ENCODE results near the gene DPEP2NB. TPM values are rescaled to one million over a fixed set of nuclear protein-coding genes. Genes with fewer than 3 reads are reported as not detected.
"Not testable (repeated sequence)": the region's sequence is repeated elsewhere in the genome, so short reads cannot be mapped to it uniquely, and the experiment has no call there.

Gene DPEP2NB
- polyA plus RNA-seq, 1 donor from 2014 or later = not detected

DNA sequence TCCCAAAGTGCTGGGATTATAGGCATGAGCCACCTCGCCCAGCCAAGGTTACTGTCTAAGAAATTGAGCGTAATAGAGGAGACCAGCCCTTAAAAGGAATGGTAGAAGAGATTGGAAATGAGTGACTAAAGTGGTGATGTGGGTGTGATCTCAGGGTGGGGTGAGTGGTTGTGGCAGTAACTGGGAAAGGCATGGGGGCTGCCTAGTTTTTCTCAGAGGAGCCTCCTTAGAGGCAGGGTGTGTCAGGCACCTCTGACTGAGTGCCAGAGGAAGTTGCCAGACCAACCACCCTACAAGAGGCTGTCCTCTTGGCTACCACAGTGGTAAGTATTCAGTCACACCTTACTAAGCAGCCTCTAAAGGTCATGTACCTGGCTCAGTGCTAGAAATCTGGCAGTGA is 16.2 kb upstream of the DPEP2NB start:
- Mint-ChIP-seq H3K4me3 (no peak overlapping the region), H3K9me3 (no peaks in the 10 kb centered on the region), H3K27me3 (no peaks in the 10 kb centered on the region), H3K27ac (no peak overlapping the region), H3K4me1 (peaks cover 7 to 11% (median 8%) of the 10 kb centered on the region in 3 donors), H3K36me3 (no peaks in the 10 kb centered on the region)

DNA sequence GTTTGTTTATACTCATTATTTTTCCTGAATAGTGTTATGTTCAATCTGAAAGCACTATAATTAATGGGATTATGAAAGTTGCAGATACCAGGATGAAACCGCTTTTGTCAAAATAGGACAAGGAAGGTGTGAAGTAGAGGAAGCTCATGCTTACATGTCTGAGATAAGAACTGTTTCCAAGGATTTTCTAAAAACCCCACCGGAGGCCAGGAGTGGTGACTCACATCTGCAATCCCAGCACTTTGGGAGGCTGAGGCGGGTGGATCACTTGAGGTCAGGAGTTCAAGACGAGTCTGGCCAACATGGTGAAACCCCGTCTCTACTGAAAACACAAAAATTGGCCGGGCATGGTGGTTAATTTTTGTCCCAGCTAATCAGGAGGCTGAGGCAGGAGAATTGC is 14.4 kb upstream of the DPEP2NB start:
- not testable (repeated sequence) for H3K36me3 Mint-ChIP-seq, H3K27ac Mint-ChIP-seq, H3K4me3 Mint-ChIP-seq, H3K27me3 Mint-ChIP-seq, H3K4me1 Mint-ChIP-seq, H3K9me3 Mint-ChIP-seq

DNA sequence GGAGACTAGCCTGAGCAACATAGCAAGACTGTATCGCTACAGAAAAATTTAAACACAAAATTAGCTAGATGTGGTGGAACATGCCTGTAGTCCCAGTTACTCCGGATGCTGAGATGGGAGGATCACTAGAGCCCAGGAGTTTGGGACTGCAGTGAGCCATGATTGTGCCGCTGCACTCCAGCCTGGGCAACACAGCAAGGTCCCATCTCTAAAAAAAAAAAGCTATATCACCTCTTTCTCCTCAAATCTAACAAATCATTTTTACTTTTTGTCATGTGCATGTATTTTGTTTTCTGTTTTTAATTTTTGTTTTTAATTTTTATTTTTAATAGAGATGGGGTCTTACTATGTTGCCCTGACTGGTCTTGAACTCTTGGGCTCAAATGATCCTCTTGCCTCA is 13.3 kb upstream of the DPEP2NB start:
- no peaks in the 10 kb centered on the region for H3K27me3 Mint-ChIP-seq
- H3K4me1 Mint-ChIP-seq = peaks cover 3 to 8% (median 7%) of the 10 kb centered on the region in 3 donors
- H3K4me3 Mint-ChIP-seq = no peak overlapping the region
- H3K36me3 Mint-ChIP-seq = no peaks in the 10 kb centered on the region
- no peaks in the 10 kb centered on the region for H3K9me3 Mint-ChIP-seq
- H3K27ac Mint-ChIP-seq = no peak overlapping the region

DNA sequence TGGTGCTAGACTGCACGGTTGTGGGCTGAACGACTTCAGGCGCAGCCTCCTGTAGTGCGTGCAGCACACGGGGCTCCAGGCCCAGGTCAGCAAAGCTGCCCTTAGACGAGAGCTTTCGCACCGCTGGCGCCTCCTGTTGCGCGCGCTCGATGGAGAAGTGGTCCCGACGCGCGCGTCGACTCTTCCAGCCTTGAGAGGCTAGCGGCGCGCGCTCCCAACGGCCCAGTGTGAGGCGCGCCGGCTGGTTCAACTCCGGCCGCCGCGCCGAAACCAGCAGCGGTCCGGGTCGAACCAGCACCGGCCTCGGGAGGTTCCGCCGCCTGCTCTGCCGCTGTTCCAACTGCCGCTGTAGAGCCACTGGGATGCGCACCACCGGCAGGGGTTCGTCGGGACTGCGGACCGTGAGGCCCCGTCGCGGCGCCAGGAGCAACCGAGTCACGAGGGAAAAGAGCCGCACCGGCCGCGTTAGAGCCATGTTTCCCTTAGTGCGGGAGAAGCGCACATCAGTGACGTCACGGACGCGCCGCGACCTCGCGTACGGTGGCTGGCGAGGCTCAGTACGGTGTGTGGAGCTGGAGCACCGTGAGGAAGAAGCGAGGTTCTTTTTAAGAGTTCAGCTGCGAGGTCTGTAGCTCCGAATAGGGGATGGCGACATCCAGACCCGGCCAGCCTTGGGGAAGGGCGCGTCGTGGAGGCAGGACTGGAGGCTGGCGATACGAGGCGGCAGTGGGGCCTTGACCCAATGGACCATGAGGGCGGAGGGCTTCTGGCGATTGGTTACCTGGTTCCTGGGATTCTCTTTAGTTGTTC is 7.2 kb upstream of the DPEP2NB start, which contains the start of the genes DDX28 and DUS2:
Gene DDX28, minus strand, starts transcription at position 505 of the 810 bp plus-strand sequence. Its CDS starts 30 bp downstream, at position 475.
Gene DUS2, plus strand, starts transcription at position 557 of the 810 bp plus-strand sequence. CDS start 14,740 bp downstream, outside the sequence.
- Mint-ChIP-seq H3K9me3 (no peaks in the 10 kb centered on the region), H3K27me3 (peaks cover 4% of the 10 kb centered on the region), H3K36me3 (peaks cover 5% of the 10 kb centered on the region), H3K4me1 (peaks cover 4 to 27% (median 6%) of the 10 kb centered on the region in 3 donors), H3K4me3 (peak within 1 kb of the TSS; percentile 83 to 100 (median 98)), H3K27ac (peak within 1 kb of the TSS; percentile 82 to 99 (median 87))

DNA sequence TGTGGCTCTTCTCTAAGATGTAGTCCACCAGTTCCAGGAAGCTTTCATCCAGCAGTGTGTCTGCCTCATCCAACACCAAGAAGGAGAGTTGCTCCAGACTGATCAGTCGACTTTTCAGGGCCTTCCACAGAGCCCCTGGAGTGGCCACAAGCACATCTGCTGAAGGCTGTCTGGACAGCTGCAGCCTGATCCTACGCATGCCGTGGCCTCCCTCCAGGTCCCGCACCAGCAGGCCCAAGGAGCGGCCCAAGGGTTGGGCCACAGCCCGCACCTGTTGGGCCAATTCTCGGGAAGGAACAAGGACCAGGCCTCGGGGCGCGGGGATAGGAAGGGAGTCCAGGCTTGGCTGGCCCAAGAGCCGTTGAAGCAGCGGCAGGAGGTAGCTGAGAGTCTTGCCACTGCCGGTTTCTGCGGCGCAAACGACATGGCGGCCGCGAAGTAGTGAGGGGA is 6.6 kb upstream of the DPEP2NB start:
- Mint-ChIP-seq H3K27ac (peak overlapping the region; percentile 47 to 99 (median 82)), H3K36me3 (peaks cover 5% of the 10 kb centered on the region), H3K27me3 (peaks cover 4% of the 10 kb centered on the region)

DNA sequence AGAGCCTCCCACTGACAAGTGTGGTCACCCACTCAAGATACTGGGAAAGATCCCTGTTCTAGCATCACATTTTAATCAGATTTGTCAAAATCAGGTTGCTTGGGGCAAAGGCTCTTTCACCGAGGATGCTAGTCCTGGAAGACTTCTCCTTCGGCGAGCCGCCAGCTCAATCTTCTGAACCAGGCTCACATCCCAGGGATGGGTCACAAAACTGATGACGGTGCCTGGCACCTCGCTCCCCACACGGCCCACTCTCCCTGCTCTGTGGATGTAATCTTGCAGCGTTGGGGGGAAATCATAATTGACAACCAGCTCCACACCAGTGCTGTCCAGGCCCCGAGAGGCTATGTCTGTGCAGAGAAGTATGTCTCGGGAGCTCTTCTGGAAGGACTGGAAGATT is 5.8 kb upstream of the DPEP2NB start:
- peaks cover 4 to 27% (median 5%) of the 10 kb centered on the region in 3 donors for H3K4me1 Mint-ChIP-seq
- peaks cover 4% of the 10 kb centered on the region for H3K27me3 Mint-ChIP-seq
- peak overlapping the region in 1 of 3 donors; percentile 82 for H3K27ac Mint-ChIP-seq
- no peaks in the 10 kb centered on the region for H3K9me3 Mint-ChIP-seq
- peaks cover 5% of the 10 kb centered on the region for H3K36me3 Mint-ChIP-seq
- peak overlapping the region; percentile 65 to 100 (median 90) for H3K4me3 Mint-ChIP-seq

More for the DNA sequence above, 6.6 kb upstream of the DPEP2NB start:
- H3K9me3 Mint-ChIP-seq = no peaks in the 10 kb centered on the region
- peaks cover 4 to 27% (median 5%) of the 10 kb centered on the region in 3 donors for H3K4me1 Mint-ChIP-seq
- H3K4me3 Mint-ChIP-seq = peak overlapping the region; percentile 83 to 100 (median 98)

DNA sequence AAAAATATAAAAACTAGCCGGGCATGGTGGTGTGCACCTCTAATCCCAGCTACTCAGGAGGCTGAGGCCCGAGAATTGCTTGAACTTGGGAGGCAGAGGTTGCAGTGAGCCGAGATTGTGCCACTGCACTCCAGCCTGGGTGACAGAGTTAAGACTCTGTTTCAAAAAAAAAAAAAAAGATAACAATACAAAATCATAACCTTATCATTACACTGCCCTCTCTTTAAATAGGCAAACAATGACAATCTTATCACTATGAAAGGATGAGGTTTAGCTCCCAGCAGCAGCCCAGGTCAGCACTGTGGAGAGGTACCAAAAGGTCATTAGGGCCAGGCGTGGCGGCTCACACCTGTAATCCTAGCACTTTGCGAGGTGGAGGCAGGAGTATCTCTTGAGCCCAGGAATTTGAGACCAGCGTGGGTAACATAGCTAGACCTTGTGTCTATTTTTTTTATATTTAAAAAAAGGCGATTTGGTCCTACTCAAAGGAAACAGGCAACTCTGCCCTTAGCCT is 3.5 kb upstream of the DPEP2NB start:
- no peaks in the 10 kb centered on the region for H3K9me3 Mint-ChIP-seq
- H3K27ac Mint-ChIP-seq = no peak overlapping the region
- H3K36me3 Mint-ChIP-seq = peaks cover 5% of the 10 kb centered on the region
- H3K4me1 Mint-ChIP-seq = peaks cover 4 to 24% (median 7%) of the 10 kb centered on the region in 3 donors
- H3K27me3 Mint-ChIP-seq = peaks cover 4% of the 10 kb centered on the region
- H3K4me3 Mint-ChIP-seq = peak overlapping the region in 1 of 4 donors; percentile 36

DNA sequence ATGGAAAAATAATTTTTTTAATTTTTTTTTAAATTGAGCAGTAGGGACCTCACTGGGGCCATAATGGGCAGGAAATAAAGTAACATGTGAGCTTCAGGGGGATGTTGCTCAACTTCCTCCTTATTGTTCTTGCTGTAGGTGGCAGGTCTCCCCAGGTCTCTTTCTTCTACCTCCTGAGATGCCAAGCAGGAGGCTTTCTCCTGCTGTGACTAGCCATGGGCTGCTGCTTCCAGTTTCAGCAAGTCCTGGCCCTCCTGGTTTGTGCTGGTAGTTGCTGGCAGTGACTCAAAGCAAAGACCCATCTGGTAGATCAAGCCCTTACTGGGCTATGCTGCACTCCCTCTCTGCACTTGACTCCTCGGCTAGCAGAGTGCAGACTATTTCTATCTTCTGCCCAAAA is 2.3 kb downstream of the DPEP2NB start:
- H3K4me1 Mint-ChIP-seq = peaks cover 4 to 5% (median 5%) of the 10 kb centered on the region in 3 donors
- no peaks in the 10 kb centered on the region for H3K27me3 Mint-ChIP-seq
- H3K9me3 Mint-ChIP-seq = no peaks in the 10 kb centered on the region
- H3K27ac Mint-ChIP-seq = peak overlapping the region in 1 of 3 donors; percentile 39
- H3K4me3 Mint-ChIP-seq = no peak overlapping the region
- H3K36me3 Mint-ChIP-seq = no peaks in the 10 kb centered on the region

DNA sequence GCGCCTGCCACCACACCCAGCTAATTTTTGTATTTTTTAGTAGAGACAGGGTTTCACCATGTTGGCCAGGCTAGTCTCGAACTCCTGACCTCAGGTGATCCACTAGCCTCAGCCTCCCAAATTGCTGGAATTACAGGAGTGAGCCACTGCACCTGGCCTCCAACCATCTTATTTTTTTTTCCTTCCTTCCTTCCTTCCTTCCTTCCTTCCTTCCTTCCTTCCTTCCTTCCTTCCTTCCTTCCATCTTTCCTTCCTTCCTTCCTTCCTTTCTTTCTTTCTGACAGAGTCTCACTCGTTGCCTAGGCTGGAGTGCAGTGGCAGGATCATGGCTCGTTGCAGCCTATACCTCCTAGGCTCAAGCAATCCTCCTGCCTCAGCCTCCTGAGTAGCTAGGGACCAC is 5.8 kb downstream of the DPEP2NB start:
- not testable (repeated sequence) for H3K27me3 Mint-ChIP-seq, H3K9me3 Mint-ChIP-seq, H3K36me3 Mint-ChIP-seq, H3K4me3 Mint-ChIP-seq
- peak overlapping the region in 1 of 3 donors; percentile 73 for H3K27ac Mint-ChIP-seq
- peaks cover 16 to 19% (median 17%) of the 10 kb centered on the region in 3 donors for H3K4me1 Mint-ChIP-seq

DNA sequence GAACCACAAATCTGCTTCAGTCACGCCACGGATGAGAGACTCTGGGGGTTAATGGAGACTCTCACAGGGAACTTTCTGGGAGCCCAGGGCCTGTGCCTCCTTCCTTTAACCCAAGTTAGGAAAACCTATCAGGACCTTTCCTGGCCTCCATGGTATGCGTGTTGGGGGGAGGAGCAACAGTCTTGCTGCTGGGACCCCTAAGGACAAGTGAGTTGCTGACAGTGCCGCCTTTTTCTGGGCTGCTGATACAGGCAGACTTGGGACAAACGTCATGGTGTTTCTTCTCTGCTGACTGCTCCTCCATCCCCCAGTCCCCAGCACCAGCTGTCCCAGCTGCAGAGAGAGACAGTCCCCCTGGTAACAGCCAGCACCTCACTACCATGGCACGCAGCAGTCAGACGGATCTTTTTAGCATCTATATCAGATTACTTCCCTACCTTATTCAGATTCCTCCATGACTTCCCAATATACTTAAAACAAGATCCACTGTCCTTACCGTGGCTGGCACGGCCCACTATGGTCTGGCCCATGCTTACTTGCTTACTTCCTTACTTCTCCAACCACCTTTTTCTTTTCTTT is 6.5 kb downstream of the DPEP2NB start:
- Mint-ChIP-seq H3K4me1 (peaks cover 16 to 21% (median 20%) of the 10 kb centered on the region in 3 donors), H3K36me3 (no peaks in the 10 kb centered on the region), H3K27me3 (no peaks in the 10 kb centered on the region), H3K9me3 (no peaks in the 10 kb centered on the region), H3K4me3 (no peak overlapping the region), H3K27ac (peak overlapping the region in 1 of 3 donors; percentile 68)

DNA sequence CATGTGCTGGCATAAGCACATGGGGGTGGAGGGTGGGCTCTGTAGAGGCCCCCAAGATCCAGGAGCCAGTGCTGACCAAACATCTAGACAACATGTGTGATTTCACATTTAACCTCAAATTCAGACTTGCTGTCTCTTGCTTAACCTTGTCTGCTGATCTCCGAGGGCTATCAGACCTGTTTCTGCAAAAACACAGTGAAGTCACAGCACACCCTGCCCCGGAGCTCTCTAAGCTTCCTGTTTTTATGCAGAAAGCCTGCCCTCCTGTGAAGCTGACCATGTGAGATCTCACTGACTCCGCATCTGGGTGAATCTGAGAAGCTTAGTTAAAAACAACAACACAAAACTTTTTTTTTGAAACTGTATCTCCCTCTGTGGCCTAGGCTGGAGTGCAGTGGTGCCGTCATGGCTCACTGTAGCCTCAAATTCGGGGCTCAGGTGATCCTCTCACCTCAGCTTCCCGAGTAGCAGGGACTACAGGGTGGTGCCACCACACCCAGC is 9.9 kb downstream of the DPEP2NB start:
- Mint-ChIP-seq H3K36me3 (no peaks in the 10 kb centered on the region), H3K4me3 (peak overlapping the region in 3 of 4 donors; percentile 68 to 80 (median 71)), H3K9me3 (no peaks in the 10 kb centered on the region), H3K4me1 (peaks cover 12 to 22% (median 17%) of the 10 kb centered on the region in 3 donors), H3K27ac (peak overlapping the region; percentile 40 to 92 (median 83)), H3K27me3 (no peaks in the 10 kb centered on the region)

DNA sequence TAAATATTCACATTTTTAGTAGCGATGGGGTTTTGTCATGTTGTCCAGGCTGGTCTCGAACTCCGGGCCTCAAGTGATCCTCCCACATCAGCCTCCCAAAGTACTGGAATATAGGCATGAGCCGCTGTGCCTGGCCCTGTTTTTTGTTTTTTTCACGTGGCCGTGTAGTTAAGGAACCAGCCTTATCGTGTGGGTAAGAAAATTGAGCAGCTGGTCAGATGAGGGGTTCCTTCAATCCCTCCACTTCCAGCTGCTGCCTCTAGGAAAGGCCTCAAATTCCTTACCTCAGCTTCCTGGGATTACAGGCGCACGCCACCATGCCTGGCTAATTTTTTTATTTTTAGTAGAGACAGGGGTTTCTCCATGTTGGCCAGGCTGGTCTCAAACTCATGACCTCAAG is 10.5 kb downstream of the DPEP2NB start:
- Mint-ChIP-seq H3K27me3 (no peaks in the 10 kb centered on the region), H3K4me1 (peaks cover 16 to 26% (median 23%) of the 10 kb centered on the region in 3 donors), H3K9me3 (no peaks in the 10 kb centered on the region), H3K36me3 (peaks cover 2% of the 10 kb centered on the region), H3K4me3 (peak overlapping the region in 2 of 4 donors; percentile 68 to 80), H3K27ac (peak overlapping the region; percentile 40 to 92 (median 83))

DNA sequence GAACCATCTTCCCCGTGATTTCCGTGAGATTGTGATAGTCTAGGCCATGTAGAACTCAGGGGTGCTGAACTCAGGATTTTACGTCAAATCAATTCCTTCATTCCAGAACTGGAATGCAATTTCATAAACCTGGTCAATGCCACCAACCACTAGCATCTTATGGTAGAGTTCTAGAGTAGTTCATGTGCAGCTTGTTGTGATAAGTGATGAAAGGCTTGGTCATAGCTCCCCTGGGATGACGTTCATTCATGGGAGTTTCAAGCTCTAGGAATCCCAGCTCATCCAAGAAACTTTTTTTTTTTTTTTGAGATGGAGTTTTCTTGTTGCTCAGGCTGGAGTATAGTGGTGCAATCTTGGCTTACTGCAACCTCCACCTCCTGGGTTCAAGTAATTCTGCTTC is 12.7 kb downstream of the DPEP2NB start:
- Mint-ChIP-seq H3K27me3 (no peaks in the 10 kb centered on the region), H3K4me3 (no peak overlapping the region), H3K9me3 (no peaks in the 10 kb centered on the region)

DNA sequence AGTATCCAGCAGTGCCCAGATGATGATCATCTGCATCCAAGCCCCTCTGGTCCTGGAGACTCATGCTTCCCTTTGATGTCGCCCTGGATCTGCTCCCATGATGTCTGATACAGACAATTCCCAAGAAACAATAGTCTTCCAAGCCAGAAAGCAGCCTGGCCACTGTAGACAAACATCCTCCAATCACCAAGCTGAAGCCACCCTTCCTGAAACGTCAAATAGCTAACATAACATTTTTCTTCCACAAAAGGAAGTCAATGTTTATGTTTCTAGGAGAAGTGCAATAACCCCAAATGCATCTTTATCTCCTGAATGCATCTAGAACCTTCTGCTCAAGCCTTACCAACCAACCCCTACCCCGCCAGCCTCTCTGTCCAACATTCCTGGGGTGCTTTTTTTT is 15.3 kb downstream of the DPEP2NB start:
- H3K9me3 Mint-ChIP-seq = no peaks in the 10 kb centered on the region
- H3K27ac Mint-ChIP-seq = peak overlapping the region; percentile 91 to 97 (median 92)
- H3K4me1 Mint-ChIP-seq = peaks cover 28 to 36% (median 31%) of the 10 kb centered on the region in 3 donors
- H3K27me3 Mint-ChIP-seq = no peaks in the 10 kb centered on the region
- peaks cover 4% of the 10 kb centered on the region for H3K36me3 Mint-ChIP-seq
- peak overlapping the region; percentile 93 to 97 (median 94) for H3K4me3 Mint-ChIP-seq

More for the DNA sequence above, 12.7 kb downstream of the DPEP2NB start:
- peaks cover 4% of the 10 kb centered on the region for H3K36me3 Mint-ChIP-seq
- H3K4me1 Mint-ChIP-seq = peaks cover 33 to 40% (median 39%) of the 10 kb centered on the region in 3 donors
- peak overlapping the region in 2 of 3 donors; percentile 6 to 70 for H3K27ac Mint-ChIP-seq

DNA sequence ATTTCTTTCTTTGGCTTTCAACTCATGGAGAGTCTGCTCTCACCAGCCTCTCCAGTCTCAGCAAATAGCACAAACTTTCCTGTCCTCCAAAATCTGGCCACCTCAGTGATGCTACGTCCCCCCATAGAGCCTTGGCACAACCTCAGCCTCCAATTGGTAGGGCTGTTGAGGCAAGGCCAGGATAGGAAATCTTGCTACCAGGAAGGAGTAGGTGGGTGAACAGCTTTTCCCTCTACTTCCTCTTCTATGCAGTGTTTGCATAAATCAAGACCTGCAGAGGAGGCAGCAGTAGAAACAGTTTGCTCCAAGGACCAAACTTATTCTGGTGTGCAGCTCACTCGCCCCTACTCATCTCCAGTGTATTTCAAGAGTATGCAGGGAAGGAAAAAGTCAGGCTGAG is 15.7 kb downstream of the DPEP2NB start:
- H3K9me3 Mint-ChIP-seq = no peaks in the 10 kb centered on the region
- peaks cover 4% of the 10 kb centered on the region for H3K36me3 Mint-ChIP-seq
- peak overlapping the region; percentile 91 to 97 (median 92) for H3K27ac Mint-ChIP-seq
- no peaks in the 10 kb centered on the region for H3K27me3 Mint-ChIP-seq
- peak overlapping the region; percentile 93 to 97 (median 94) for H3K4me3 Mint-ChIP-seq
- H3K4me1 Mint-ChIP-seq = peaks cover 32 to 38% (median 33%) of the 10 kb centered on the region in 3 donors
